ENCODE measurements around the gene SFMBT2. TPM values are rescaled to one million over a fixed set of nuclear protein-coding genes. Genes with fewer than 3 reads are reported as not detected.

The SFMBT2 gene
- total and polyA plus RNA-seq, 10 of the 15 experiments (the other 5 are each of a cell fraction or from before 2014, with no cell fraction given), result 2.8 to 29.6 (median 15.1) TPM

- WGBS (ENCODE audit: insufficient coverage, insufficient replicate concordance, low lambda C conversion rate, missing lambda C conversion rate), result 98% methylated on average over 6 of the region's 6 CpGs
- RAD21 ChIA-PET (ENCODE audit: unreplicated experiment), result no interaction called here
- DNase-seq (ENCODE audit: low read depth, low spot score) (no peak), FAIRE-seq (no peak), ATAC-seq (no peak)
- CTCF ChIA-PET, result no interaction called here
- Histone ChIP-seq H4K20me1 (ENCODE audit: control insufficient read depth, insufficient read depth) (no peaks in the 10 kb centered on the region), H3K4me2 (ENCODE audit: control insufficient read depth, insufficient read depth) (no peak overlapping the region), H3K36me3 (ENCODE audit: control insufficient read depth in 2 of 2, insufficient read depth in 2 of 2, low read length in 1 of 2) (peaks cover 45 to 71% of the 10 kb centered on the region in 2 experiments), H3K4me3 (no peak overlapping the region), H3K79me2 (ENCODE audit: control insufficient read depth, insufficient read depth, low read length) (peaks cover 7% of the 10 kb centered on the region), H3K27me3 (replicated peaks in 1 of 2; ENCODE audit: control insufficient read depth in 2 of 2, insufficient read depth in 2 of 2, low read length in 1 of 2) (no peaks in the 10 kb centered on the region), H3K9me3 (replicated peaks; ENCODE audit: control insufficient read depth, insufficient read depth, low read length) (peaks cover 24% of the 10 kb centered on the region), H3K9ac (ENCODE audit: control insufficient read depth, insufficient read depth, low read length) (no peak overlapping the region), H3K4me1 (ENCODE audit: control insufficient read depth, insufficient read depth, low read length) (no peaks in the 10 kb centered on the region), H3K27ac (ENCODE audit: control insufficient read depth, insufficient read depth) (no peak overlapping the region), H2AFZ (ENCODE audit: control insufficient read depth, low read depth, low read length) (no peak overlapping the region)
- POLR2A ChIA-PET, result interaction anchor here (1.3 kb wide), 1 partner anchor 12 kb away, joined by 3 read pairs; no protein-coding TSS in a partner anchor
- in situ Hi-C loops (cut with MboI) (no loop called here), intact Hi-C loops (cut with micrococcal nuclease; ENCODE audit: unreplicated experiment) (no loop called here)
- BruUV-seq (replicated peaks), result TSS peak; percentile 2
- TF ChIP-seq E4F1 (IDR thresholded peaks at IDR 0.05; ENCODE audit: borderline replicate concordance, partially characterized antibody), result no peak
- no peak for TF ChIP-seq GATAD2B (conservative IDR thresholded peaks at IDR 0.05; ENCODE audit: low read depth)
- no peak for TF ChIP-seq TARDBP (IDR thresholded peaks at IDR 0.05; ENCODE audit: borderline replicate concordance)
- TF ChIP-seq ZZZ3 (IDR thresholded peaks at IDR 0.05; ENCODE audit: control insufficient read depth, insufficient read length, low read depth), result no peak
- no peak for TF ChIP-seq TCF3 (IDR thresholded peaks at IDR 0.05; ENCODE audit: borderline replicate concordance, insufficient read depth, low read depth, low read length)
- TF ChIP-seq NFIC (IDR thresholded peaks at IDR 0.05; ENCODE audit: low read depth, low read length), result no peak
- TF ChIP-seq ZNF687 (IDR thresholded peaks at IDR 0.05), result no peak
- SMC1A ChIA-PET (ENCODE audit: uncharacterized antibody, unreplicated experiment), result no interaction called here
Measured at GRCh38 chr10:7363700-7364099, 47.1 kb downstream of the SFMBT2 start.
